ENCODE data around the gene VIPR2.
"Not testable (repeated sequence)": the region's sequence is repeated elsewhere in the genome, so short reads cannot be mapped to it uniquely, and the experiment has no call there.

Gene VIPR2

DNA sequence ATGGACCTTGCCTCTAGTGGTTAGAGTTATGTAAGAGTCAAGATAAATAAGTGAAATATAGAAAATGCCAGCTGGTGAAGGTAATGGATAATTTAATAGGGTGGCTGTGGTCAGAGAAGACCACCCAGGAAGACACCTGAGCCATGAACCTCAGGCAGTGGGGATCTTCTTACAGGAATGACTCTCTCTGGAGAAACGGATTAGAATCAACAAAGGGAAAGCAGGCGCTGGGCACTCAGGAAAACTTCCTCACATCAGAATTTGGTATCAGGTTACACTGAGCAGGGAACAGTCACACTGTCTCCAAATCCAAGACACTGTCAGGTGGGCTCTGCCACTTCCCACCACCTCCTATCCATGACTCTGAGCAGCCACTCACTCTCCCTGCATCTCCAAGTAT lies 155.7 kb downstream of the VIPR2 start:
- Mint-ChIP-seq H3K27me3 (peaks cover 10% of the 10 kb centered on the region), H3K27ac (no peak overlapping the region), H3K4me1 (ENCODE audit: low read depth) (peaks cover 10% of the 10 kb centered on the region), H3K36me3 (peaks cover 6% of the 10 kb centered on the region), H3K9me3 (ENCODE audit: low read depth) (peaks cover 5% of the 10 kb centered on the region), H3K4me3 (no peak overlapping the region)

DNA sequence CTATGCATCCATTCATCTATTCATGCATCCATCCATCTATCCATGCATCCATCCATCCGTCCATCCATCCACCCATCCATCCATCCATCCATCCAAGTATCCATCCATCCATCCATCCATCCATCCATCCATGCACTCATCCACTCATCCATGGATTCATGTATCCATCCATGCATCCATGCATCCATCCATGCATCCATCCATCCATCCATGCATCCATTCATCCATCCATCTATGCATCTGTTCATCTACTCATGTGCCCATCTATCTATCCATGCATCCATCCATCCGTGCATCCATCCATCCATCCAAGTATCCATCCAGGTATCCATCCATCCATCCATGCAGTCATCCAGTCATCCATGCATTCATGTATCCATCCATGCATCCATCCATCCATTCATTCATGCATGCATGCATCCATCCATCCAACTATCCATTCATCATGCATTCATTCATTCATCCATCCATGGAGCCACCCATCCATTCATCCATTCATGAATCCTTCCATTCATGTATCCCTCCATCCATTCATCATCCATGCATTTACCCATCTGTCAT lies 156.3 kb downstream of the VIPR2 start:
- Mint-ChIP-seq H3K36me3 (peaks cover 6% of the 10 kb centered on the region), H3K4me1 (ENCODE audit: low read depth) (peaks cover 10% of the 10 kb centered on the region), H3K9me3 (ENCODE audit: low read depth) (peaks cover 5% of the 10 kb centered on the region), H3K4me3 (no peak overlapping the region), H3K27me3 (peaks cover 9% of the 10 kb centered on the region), H3K27ac (no peak overlapping the region)

DNA sequence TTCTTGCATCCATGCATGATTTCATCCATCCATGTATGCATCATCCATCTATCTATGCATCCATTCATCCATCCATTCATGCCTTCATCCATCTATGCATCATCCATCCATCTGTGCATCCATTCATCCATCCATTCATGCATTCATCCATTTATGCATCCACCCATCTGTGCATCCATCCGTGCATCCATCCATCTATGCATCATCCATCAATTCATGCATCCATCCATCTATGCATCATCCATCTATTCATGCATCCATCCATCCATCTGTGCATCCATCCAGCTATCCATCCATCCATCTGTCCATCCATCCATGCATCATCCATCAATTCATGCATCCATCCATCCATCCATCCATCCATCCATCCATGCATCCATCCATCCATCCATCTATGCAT lies 157.0 kb downstream of the VIPR2 start:
- no peak overlapping the region for H3K27ac Mint-ChIP-seq
- peaks cover 4% of the 10 kb centered on the region for H3K4me1 Mint-ChIP-seq (ENCODE audit: low read depth)
- no peak overlapping the region for H3K4me3 Mint-ChIP-seq
- peaks cover 5% of the 10 kb centered on the region for H3K9me3 Mint-ChIP-seq (ENCODE audit: low read depth)
- H3K27me3 Mint-ChIP-seq = peaks cover 5% of the 10 kb centered on the region
- peaks cover 6% of the 10 kb centered on the region for H3K36me3 Mint-ChIP-seq

DNA sequence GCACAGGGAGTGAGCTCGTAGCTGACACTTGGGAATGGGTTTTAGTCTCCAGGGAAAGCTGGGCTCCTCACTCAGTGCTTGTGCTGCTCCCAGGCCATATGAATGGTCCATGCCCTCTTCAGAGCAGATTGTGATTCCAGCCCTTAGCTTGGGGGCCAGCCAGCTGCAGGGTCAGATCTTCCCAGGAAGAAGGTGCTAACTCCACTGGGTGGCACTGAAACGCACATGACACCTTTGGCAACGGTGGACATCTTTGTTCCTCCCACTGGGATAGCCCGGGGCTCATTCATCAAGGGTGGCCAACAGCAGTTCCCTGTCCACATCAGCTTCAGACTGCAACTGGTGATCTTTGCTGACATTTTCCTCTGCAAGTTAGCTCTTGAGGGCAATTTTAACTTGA lies 159.1 kb downstream of the VIPR2 start:
- no peak overlapping the region for H3K27ac Mint-ChIP-seq
- H3K36me3 Mint-ChIP-seq = peaks cover 6% of the 10 kb centered on the region
- H3K9me3 Mint-ChIP-seq (ENCODE audit: low read depth) = peaks cover 5% of the 10 kb centered on the region
- no peak overlapping the region for H3K4me3 Mint-ChIP-seq
- no peaks in the 10 kb centered on the region for H3K4me1 Mint-ChIP-seq (ENCODE audit: low read depth)
- peaks cover 1% of the 10 kb centered on the region for H3K27me3 Mint-ChIP-seq

DNA sequence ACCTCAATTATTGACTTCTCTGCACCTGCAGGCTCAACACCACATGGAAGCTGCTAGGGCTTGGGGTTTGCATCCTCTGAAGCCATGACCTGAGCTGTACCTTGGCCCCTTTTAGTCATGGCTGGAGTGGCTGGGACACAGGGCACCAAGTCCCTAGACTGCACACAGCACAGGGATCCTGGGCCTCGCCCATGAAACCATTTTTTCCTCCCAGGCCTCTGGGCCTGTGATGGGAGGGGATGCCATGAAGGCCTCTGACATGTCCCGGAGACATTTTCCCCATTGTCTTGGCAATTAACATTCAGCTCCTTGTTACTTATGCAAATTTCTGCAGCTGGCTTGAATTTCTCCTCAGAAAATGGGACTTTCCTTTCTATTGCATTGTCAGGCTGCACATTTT lies 160.7 kb downstream of the VIPR2 start:
- H3K4me3 Mint-ChIP-seq; H3K4me1 Mint-ChIP-seq (ENCODE audit: low read depth); H3K9me3 Mint-ChIP-seq (ENCODE audit: low read depth); H3K27ac Mint-ChIP-seq; H3K27me3 Mint-ChIP-seq; H3K36me3 Mint-ChIP-seq: not testable (repeated sequence)

DNA sequence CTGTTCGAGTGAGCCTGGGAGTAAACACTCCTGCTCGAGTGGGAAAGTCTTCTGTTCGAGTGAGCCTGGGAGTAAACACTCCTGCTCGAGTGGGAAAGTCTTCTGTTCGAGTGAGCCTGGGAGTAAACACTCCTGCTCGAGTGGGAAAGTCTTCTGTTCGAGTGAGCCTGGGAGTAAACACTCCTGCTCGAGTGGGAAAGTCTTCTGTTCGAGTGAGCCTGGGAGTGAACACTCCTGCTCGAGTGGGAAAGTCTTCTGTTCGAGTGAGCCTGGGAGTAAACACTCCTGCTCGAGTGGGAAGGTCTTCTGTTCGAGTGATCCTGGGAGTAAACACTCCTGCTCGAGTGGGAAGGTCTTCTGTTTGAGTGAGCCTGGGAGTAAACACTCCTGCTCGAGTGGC lies 162.6 kb downstream of the VIPR2 start:
- H3K27ac Mint-ChIP-seq; H3K4me3 Mint-ChIP-seq; H3K27me3 Mint-ChIP-seq; H3K4me1 Mint-ChIP-seq (ENCODE audit: low read depth); H3K9me3 Mint-ChIP-seq (ENCODE audit: low read depth); H3K36me3 Mint-ChIP-seq: not testable (repeated sequence)

DNA sequence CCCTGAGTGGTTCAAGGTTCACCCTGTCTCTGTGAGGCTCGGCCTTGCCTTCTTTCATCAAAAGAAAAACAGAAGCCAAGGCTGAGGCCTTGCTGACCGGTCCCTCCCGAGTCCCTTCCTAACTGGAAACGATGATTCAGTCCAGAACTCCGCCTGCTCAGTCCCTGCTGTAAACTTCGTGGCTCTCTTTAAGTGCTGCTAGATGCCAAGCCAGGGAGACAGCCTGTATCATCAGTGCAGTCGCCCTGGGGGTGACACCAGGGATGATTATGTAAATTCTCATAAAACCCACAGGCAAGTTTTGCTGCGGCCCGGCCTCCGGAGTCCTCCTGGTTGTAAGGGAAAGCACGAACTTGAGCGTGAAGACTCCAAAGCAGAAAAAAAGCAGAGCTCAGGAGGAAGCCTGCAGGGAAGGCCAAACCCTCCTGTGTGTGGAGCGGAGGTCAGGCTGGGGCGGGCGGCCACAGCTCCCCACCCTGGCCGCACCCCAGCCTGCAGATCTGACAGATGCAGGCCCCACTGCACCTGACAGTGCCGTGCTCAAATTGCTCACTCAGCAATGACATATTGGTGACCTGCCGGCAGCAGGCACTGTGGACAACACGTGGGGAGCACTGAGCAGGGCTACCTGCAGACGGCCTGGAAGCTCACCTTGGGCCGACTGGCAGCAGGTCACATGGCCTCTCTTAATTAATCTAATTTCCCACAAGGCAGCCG lies 164.9 kb downstream of the VIPR2 start:
- H3K27ac Mint-ChIP-seq = no peak overlapping the region
- H3K27me3 Mint-ChIP-seq = no peaks in the 10 kb centered on the region
- H3K4me1 Mint-ChIP-seq (ENCODE audit: low read depth) = peaks cover 21% of the 10 kb centered on the region

DNA sequence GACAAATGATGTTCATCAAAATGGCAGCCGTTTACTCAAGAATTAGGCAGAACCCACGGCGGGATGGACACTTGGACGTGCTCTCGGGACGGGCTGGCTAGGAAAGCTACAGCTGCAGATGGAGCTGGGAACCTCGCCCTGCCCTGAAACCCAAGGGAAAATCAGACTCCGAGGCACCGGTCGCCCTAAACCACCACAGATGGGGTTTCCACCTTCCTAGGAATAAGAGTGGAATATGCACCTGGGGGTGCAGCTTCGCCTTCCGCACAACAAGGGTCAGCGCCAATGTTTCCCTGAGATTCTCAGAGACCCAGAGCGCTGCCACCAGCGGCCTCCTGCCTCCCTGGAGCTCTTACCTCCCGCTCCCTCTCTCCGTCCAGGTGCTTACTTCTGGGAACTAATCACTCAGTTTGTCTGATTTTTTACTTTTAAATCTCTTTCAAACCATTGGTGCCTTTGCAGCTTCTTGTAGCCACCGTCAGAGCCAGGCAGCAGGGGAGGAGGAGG lies 165.6 kb downstream of the VIPR2 start:
- no peaks in the 10 kb centered on the region for H3K27me3 Mint-ChIP-seq
- no peaks in the 10 kb centered on the region for H3K36me3 Mint-ChIP-seq
- H3K9me3 Mint-ChIP-seq (ENCODE audit: low read depth) = no peaks in the 10 kb centered on the region
- H3K4me1 Mint-ChIP-seq (ENCODE audit: low read depth) = peaks cover 22% of the 10 kb centered on the region
- no peak overlapping the region for H3K27ac Mint-ChIP-seq
- H3K4me3 Mint-ChIP-seq = no peak overlapping the region

More for the DNA sequence above, 164.9 kb downstream of the VIPR2 start:
- H3K4me3 Mint-ChIP-seq = no peak overlapping the region
- H3K9me3 Mint-ChIP-seq (ENCODE audit: low read depth) = peaks cover 5% of the 10 kb centered on the region
- H3K36me3 Mint-ChIP-seq = peaks cover 6% of the 10 kb centered on the region

Data from activated naive CD8-positive, alpha-beta T cell (primary cell).